Fibroblast of villous mesenchyme (primary cell): ENCODE measurements around the gene TM6SF1. TPM values are rescaled to one million over a fixed set of nuclear protein-coding genes. Genes with fewer than 3 reads are reported as not detected.

Experiments
- DNase-seq: peaks from one replicate; pipeline ENCODE4 v3.0.0-alpha.2; 2010; ENCODE audit warnings: low read depth
- H3K4me3 ChIP-seq: 2 replicates; pipeline ENCODE4 v1.5.1; 2011; ENCODE audit warnings: low read depth, mild to moderate bottlenecking, low read length
- total RNA-seq: library from RNA; depleted of rRNA; stranded (reverse); fragments of >200 nt; gene quantifications from 2 replicates; pipeline ENCODE4 v1.2.3, GENCODE V29; 2012
- TF ChIP-seq, protein P1 (sequence below): IDR thresholded peaks from 2 replicates; pipeline ENCODE4 v1.5.1; 2012; ENCODE audit warnings: low read depth, mild to moderate bottlenecking, low read length; ENCODE audit not compliant: insufficient read depth

The TM6SF1 gene
- 1.7 and 2.6 TPM in 2 replicates for total RNA-seq

DNA sequence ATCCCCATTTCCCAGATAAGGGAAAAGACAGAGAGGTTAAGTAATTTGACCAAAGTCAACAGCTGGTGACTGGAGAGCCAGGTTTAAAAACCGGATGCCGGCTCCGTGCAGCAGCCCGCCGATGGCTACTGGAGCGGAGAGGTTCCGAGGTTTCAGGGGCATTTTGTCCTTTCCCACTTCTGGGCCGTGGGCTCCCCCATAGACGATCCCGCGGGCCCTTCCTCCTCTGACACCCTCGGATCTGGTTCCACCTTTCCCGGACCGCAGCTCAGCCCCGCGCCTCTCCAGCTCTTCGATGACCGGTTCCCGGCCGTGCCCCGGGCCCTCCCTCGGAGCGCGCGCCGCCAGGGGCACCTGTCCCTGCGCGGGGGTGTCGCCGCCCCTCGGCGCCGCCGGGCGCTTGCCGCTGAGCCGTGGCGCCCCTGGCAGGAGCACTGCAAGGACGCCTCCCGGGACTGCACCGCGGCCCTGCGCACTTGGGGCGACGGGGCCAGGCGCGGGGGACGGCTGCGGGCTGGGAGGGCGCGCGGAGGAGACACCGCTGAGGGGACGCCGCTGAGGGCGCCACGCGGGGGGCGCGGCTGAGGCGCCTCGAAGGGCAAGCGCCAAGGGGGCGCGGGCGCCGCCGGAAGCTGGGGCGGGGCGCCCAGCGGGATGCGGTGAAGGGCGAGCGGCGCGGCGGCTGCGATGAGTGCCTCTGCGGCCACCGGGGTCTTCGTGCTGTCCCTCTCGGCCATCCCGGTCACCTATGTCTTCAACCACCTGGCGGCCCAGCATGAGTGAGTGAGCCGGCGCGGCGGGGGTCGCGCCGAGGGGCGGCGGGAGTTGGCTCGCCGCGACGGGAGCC lies at the start of gene TM6SF1:
Gene TM6SF1 (plus strand): TSS at position 652 of the 847 bp plus-strand sequence. CDS start 36 bp downstream, at position 688.
- H3K4me3 ChIP-seq: peak within 1 kb of the TSS; percentile 62
- TF ChIP-seq, protein P1, sequence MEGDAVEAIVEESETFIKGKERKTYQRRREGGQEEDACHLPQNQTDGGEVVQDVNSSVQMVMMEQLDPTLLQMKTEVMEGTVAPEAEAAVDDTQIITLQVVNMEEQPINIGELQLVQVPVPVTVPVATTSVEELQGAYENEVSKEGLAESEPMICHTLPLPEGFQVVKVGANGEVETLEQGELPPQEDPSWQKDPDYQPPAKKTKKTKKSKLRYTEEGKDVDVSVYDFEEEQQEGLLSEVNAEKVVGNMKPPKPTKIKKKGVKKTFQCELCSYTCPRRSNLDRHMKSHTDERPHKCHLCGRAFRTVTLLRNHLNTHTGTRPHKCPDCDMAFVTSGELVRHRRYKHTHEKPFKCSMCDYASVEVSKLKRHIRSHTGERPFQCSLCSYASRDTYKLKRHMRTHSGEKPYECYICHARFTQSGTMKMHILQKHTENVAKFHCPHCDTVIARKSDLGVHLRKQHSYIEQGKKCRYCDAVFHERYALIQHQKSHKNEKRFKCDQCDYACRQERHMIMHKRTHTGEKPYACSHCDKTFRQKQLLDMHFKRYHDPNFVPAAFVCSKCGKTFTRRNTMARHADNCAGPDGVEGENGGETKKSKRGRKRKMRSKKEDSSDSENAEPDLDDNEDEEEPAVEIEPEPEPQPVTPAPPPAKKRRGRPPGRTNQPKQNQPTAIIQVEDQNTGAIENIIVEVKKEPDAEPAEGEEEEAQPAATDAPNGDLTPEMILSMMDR: no peak
- DNase-seq: no peak

DNA sequence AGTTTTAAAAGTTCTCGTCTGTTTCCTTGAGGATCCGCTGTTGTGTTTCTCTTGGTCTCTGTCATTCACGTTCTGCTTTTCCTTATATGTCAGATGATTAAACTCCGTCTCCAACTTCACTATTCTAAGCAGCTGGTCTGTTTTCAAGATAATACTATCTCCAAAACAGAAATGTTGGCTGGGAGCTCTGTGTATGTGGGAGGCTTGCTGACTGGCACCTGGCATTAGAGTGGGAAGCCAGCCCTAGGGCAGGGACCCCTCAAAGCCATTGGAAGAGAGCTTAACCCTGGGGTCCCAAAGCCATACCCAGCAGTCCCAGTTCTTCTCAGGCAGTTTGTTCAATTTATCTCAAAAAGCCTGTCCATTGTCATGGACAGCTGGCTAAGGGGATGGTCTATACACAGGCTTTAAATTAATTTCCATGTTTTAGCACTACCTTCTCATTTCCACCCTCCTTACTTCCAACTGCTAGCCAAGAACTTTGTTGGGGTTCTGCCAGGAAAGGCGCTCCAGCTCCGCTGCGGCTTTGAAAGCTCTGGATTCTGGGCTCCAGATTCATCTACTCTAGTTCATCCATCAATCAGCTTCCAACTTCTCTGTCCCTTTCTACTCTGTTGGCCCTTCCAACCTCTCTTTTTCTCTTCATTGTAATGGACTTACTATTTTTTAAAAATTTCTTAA lies 49.6 kb upstream of the TM6SF1 start:
- DNase-seq: peak; percentile 25
- TF ChIP-seq, protein P1: no peak
- H3K4me3 ChIP-seq: no peak overlapping the region

DNA sequence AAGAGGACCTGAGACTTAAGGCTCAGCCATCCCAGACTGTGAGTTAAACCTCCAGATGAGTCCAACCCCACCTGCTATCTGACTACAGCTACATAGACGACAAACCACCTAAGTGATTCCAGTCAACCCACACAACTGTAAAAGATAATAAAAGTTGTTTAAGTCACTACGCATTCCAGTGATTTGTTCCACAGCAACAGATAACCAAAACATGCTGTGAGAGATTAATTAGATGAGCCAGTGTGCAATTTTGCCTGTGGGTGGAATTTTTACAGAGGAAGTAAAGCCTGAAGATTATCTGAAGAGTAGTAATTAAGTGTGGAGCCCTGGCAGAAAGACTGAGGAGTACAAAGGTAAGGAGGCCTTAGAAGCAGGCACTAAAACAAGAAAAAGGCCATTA lies 45.8 kb upstream of the TM6SF1 start:
- peak; percentile 77 for DNase-seq

DNA sequence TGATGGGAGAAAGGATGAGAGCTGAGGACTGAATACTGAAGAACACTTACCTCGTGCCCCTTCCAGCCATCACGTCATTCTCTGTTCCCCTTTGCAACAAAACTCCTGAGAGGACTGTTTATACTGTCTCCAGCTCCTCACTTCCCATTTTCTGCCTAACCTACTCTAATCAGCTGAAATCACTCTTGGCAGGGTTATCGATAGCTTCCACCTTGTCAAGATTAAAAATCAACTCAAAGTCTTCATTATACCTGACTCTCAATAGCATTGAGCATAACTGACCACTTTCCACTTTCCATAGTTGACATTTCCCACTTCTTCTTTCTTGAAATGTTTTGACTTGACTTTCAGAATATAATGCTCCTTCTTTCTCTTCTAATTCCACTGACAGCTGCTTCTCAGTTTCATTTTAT lies 44.7 kb upstream of the TM6SF1 start:
- no peak for DNase-seq
- no peak overlapping the region for H3K4me3 ChIP-seq
- TF ChIP-seq, protein P1: no peak

More for the DNA sequence above, 45.8 kb upstream of the TM6SF1 start:
- H3K4me3 ChIP-seq: no peak overlapping the region
- TF ChIP-seq, protein P1: no peak

DNA sequence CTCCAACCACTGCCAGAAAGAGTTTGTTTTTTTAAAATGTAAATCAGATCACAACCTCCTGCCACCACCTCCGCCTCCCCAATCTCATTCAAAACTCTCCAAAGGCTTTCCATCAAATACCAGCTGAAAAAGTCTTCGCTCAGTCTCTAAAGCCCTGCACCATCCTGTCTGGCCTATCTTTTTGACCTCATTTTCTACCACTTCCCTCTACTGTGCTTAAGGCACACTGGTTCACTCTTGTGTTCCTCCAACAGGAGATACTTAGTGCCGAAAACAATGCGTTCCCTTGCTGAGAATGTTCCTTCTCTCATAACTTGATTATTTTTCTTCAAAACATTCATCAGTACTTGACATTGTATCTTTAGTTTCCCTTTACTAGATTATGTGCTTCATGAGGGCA lies 43.9 kb upstream of the TM6SF1 start:
- H3K4me3 ChIP-seq: no peak overlapping the region
- DNase-seq: no peak
- TF ChIP-seq, protein P1: no peak

DNA sequence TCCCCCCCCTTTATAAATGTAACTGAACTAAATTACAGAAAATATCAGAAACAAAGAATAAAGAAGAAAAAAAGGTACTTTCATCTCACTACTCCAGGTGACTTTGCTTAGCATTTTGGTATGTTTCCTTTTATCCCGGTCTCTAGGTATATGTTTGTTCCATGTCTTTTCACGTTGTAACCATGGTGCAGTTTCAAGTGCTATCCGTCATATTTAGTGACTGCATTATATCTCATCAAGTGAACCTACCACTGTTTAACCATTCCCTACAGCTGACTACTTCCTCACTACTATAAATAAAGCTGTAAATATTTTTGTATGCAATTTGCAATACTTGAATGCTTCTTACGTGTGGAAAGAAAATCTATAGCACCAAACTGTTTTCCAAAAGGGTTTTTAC lies 42.6 kb upstream of the TM6SF1 start:
- H3K4me3 ChIP-seq: peak overlapping the region; percentile 92
- TF ChIP-seq, protein P1: no peak
- peak; percentile 30 for DNase-seq
